ENCODE results near the gene DSE.
A peak's percentile ranks its signal among the peaks of the same experiment; 100 is the strongest.

DSE gene

GRCh38 chr6:116472706-116473105 is 102.0 kb downstream of the DSE start:
- DNase-seq, result no peak

GRCh38 chr6:116475141-116475540 is 104.4 kb downstream of the DSE start:
- peak in 1 of 56 donors; percentile 14 for DNase-seq

GRCh38 chr6:116476002-116476678 is 105.4 kb downstream of the DSE start:
- DNase-seq, result no peak

- no peak for DNase-seq
Observed at GRCh38 chr6:116482780-116483179, 112.0 kb downstream of the DSE start.

GRCh38 chr6:116483616-116484015 is 112.9 kb downstream of the DSE start:
- DNase-seq, result no peak

- DNase-seq, result no peak
Observed at GRCh38 chr6:116485559-116486184, 114.9 kb downstream of the DSE start.

- DNase-seq, result no peak
Observed at GRCh38 chr6:116491610-116492330, 121.0 kb downstream of the DSE start.

- DNase-seq, result no peak
Observed at GRCh38 chr6:116492331-116493067, 121.8 kb downstream of the DSE start.

Data from amygdala (tissue), 56 donors.